Non-pigmented ciliary epithelial cell (primary cell): ENCODE data around the gene SHLD2.
"Not testable (repeated sequence)": the region's sequence is repeated elsewhere in the genome, so short reads cannot be mapped to it uniquely, and the experiment has no call there.

Experiments
- DNase-seq: peaks from one replicate; pipeline ENCODE4 v3.0.0-alpha.2; 2010; ENCODE audit warnings: low read depth

Gene SHLD2

GRCh38 chr10:87094373-87095235 is at the start of gene SHLD2, which contains the start of gene GLUD1:
Gene SHLD2 (plus strand): TSS chr10:87095206. CDS start chr10:87151355, 56,149 bp downstream.
Gene GLUD1 (minus strand): TSS chr10:87094843. CDS start chr10:87094769, 74 bp downstream.
- no peak for DNase-seq

GRCh38 chr10:87045434-87045938 is 49.5 kb upstream of the SHLD2 start:
- no peak for DNase-seq

- DNase-seq = no peak
These were observed 41.9 kb upstream of the SHLD2 start for GRCh38 chr10:87053111-87053510.

GRCh38 chr10:87053577-87054181 is 41.3 kb upstream of the SHLD2 start:
- DNase-seq = no peak

GRCh38 chr10:87054373-87055295 is 40.4 kb upstream of the SHLD2 start:
- DNase-seq = peak; percentile 64

- DNase-seq = no peak
These were observed 36.8 kb upstream of the SHLD2 start for GRCh38 chr10:87058171-87058570.

- no peak for DNase-seq
These were observed 35.6 kb upstream of the SHLD2 start for GRCh38 chr10:87059401-87059800.

- no peak for DNase-seq
These were observed 34.6 kb upstream of the SHLD2 start for GRCh38 chr10:87060280-87060928.

- DNase-seq = no peak
These were observed 30.4 kb upstream of the SHLD2 start for GRCh38 chr10:87064651-87065050.

- DNase-seq = no peak
These were observed 28.8 kb upstream of the SHLD2 start for GRCh38 chr10:87066178-87066577.

- no peak for DNase-seq
These were observed 28.1 kb upstream of the SHLD2 start for GRCh38 chr10:87066865-87067264.

- no peak for DNase-seq
These were observed 26.7 kb upstream of the SHLD2 start for GRCh38 chr10:87068281-87068680.

GRCh38 chr10:87072449-87072848 is 22.6 kb upstream of the SHLD2 start:
- no peak for DNase-seq

- DNase-seq = not testable (repeated sequence)
These were observed 18.6 kb upstream of the SHLD2 start for GRCh38 chr10:87076421-87076820.

- no peak for DNase-seq
These were observed 15.7 kb upstream of the SHLD2 start for GRCh38 chr10:87079106-87079836.

- not testable (repeated sequence) for DNase-seq
These were observed 14.4 kb upstream of the SHLD2 start for GRCh38 chr10:87080621-87081020.

GRCh38 chr10:87081574-87081973 is 13.4 kb upstream of the SHLD2 start:
- DNase-seq = not testable (repeated sequence)

GRCh38 chr10:87082219-87082618 is 12.8 kb upstream of the SHLD2 start:
- DNase-seq = not testable (repeated sequence)

- not testable (repeated sequence) for DNase-seq
These were observed 11.3 kb upstream of the SHLD2 start for GRCh38 chr10:87083576-87084290.

- DNase-seq = not testable (repeated sequence)
These were observed 10.7 kb upstream of the SHLD2 start for GRCh38 chr10:87084291-87084782.
